Heart left ventricle (tissue), 13 donors: ENCODE data around the gene SULF2.

ENCODE experiments used
- CTCF ChIP-seq, 12 donors: fragments of 200-600 bp; sonication (generic) in 4 of 12; IDR thresholded peaks; one replicate each; pipeline versions ENCODE4 v1.5.0 to v1.8.0; 2018 to 2022; ENCODE audit warnings: antibody characterized with exemption in 12 of 12, mild to moderate bottlenecking in 5 of 12
- POLR2A ChIP-seq, 2 donors: fragments of 450-650 bp; IDR thresholded peaks; one replicate each; pipeline ENCODE4 v1.6.1; 2017; ENCODE audit warnings: antibody characterized with exemption in 2 of 2, mild to moderate bottlenecking in 2 of 2, moderate library complexity in 2 of 2
- donor health status: ischemic (EF 13 %, LVEDD 7.1; RV severe dilation, severe dysfunction).
- donor health status: DM: no; HTN: yes; CAD: no.
- donor health status: DM: no; HTN: no; CAD: no.
- donor health status: ischemic (EF 25% LVEDD 6.9; RV normal size, moderate dysfunction).
- donor health status: ischemic (EF 25% LVEDD 5.7; RV mildly dilated, moderate dysfunction).
- donor health status: ischemic (EF 35%, LVEDD 5.7; RV mildly dilated, moderate dysfunction).
- donor health status: nonischemic (EF 11% LVEDD 7.7; RV severe dilation, severe dysfunction).
- donor health status: DM: yes; HTN: yes; CAD: no.
- donor health status: PGD.
- donor health status: ischemic (EF 29% LVEDD 5.4; RV normal size, mild dysfunction).
- donor health status: nonischemic (EF 23%, LVEDD 6.1; RV moderate dilation, normal function).

GRCh38 chr20:47629907-47630306 lies 155.4 kb downstream of the SULF2 start:
- TF ChIP-seq CTCF (IDR thresholded peaks at IDR 0.05), result no peak
- no peak for TF ChIP-seq POLR2A (IDR thresholded peaks at IDR 0.05)
